Activated naive CD4-positive, alpha-beta T cell treated with anti-CD3 and anti-CD28 coated beads, Interleukin-2, amount 10 ng/mL, durations not matched to agents 7 days and 5 days (primary cell): ENCODE results near the gene ELOB.

Source experiments
- CTCF ChIA-PET: fragments of 350-600 bp; sonication (Branson Sonifier 250); formaldehyde crosslinking; loops from one replicate; lab custom pipeline; 2021; ENCODE audit warnings: antibody characterized with exemption; lab: Charles Lee
- DNase-seq: peaks from one replicate; pipeline ENCODE4 v3.0.0-alpha.2; 2020
- H3K27ac Mint-ChIP-seq: one replicate; pipeline ENCODE4 v1.8.0; 2021; ENCODE audit warnings: mild to moderate bottlenecking, moderate library complexity, mixed read lengths
- H3K27me3 Mint-ChIP-seq: one replicate; pipeline ENCODE4 v1.8.0; 2021; ENCODE audit warnings: mild to moderate bottlenecking, mixed read lengths
- H3K36me3 Mint-ChIP-seq: one replicate; pipeline ENCODE4 v1.8.0; 2021; ENCODE audit warnings: mixed read lengths
- H3K4me1 Mint-ChIP-seq: one replicate; pipeline ENCODE4 v1.8.0; 2021; ENCODE audit warnings: mixed read lengths
- H3K4me3 Mint-ChIP-seq: one replicate; pipeline ENCODE4 v1.8.0; 2021; ENCODE audit warnings: mild to moderate bottlenecking, moderate library complexity, mixed read lengths
- H3K9me3 Mint-ChIP-seq: one replicate; pipeline ENCODE4 v1.8.0; 2021; ENCODE audit warnings: mixed read lengths

The ELOB gene

DNA sequence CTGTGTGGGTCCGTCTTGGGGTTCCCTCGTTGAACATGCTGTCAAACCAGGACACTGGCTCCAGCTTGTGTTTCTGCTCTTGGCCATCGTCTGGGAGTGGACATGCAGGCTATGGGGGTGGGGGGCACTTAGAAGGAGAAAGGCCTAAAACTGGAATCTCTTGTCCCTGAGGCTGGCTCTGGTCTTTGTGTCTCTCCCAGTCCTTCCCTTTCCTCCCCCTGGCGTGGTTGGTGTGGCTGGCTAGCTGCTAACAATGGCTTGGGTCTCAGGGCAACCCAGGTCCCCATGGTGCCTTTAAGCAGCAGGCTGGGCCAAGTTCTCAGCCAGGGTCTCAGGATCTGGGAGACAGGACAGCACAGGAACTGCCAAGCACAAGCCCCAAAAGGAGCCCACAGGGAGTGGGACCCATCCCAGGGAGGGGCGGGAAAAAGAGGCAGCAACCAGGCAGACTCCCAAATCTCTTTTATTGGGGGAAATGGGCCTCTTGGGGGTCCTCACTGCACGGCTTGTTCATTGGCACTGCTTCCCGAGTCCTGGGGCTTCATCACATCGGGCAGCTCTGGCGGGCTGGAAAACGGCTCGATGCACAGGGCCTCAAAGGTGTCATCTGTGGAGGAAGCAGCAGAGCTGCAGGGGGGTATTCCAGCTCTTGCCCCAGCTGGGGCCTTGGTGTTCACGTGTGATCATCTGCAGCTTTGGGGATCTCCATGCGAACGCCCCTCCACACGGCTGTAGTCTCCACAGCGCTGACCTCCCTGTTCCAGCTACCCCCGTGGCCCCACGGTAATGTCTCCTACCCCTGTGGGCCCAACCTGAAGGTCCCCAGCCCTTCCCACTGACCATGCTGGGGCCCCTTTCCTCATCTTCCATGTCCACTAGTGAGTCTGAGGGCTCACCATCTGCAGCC is 5.3 kb downstream of the ELOB start:
- Mint-ChIP-seq H3K36me3 (peaks cover 55% of the 10 kb centered on the region), H3K4me3 (no peak overlapping the region), H3K27ac (peak overlapping the region; percentile 6), H3K4me1 (peaks cover 22% of the 10 kb centered on the region), H3K9me3 (no peaks in the 10 kb centered on the region), H3K27me3 (no peaks in the 10 kb centered on the region)
- no peak for DNase-seq
- CTCF ChIA-PET = no interaction called here

DNA sequence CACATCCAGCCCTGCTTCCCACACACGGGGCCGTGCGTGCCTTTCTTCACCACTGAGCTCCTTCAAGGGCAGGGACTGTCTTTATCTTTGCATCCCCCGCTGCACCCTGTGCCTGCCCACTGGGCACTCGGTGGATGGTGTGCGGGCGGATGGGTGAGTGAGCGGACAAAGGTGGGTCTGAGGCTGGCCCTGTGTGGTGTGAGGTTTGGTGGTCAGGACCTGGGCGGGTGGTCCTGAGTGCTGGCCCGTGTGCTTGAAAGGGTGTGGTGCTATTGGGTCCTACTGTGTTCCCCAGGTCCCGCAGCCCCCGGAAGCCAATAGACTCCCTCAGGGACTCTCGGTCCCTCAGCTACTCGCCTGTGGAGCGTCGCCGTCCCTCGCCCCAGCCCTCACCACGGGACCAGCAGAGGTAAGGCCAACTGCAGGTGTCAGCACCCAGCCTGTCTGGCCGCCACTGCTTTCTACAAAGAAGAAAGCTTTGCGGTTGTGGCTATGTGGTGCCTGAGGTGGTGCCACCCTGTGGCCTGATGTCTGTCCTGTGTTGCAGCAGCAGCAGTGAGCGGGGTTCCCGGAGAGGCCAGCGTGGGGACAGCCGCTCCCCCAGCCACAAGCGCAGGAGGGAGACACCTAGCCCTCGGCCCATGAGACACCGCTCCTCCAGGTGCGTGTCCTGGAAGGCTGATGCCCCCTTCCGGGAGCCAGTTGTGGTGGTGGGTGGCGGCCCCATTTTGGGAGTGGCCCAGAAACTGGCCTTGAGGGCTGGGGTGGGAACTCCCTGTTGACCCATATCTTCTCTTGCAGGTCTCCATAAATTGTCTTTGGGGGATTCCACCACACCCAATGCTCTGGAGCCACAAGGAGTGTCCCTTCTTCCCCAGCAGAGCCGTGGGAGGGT is 6.8 kb downstream of the ELOB start:
- no peaks in the 10 kb centered on the region for H3K9me3 Mint-ChIP-seq
- no peak overlapping the region for H3K27ac Mint-ChIP-seq
- H3K36me3 Mint-ChIP-seq = peaks cover 67% of the 10 kb centered on the region
- DNase-seq = no peak
- CTCF ChIA-PET = no interaction called here
- peaks cover 10% of the 10 kb centered on the region for H3K4me1 Mint-ChIP-seq
- no peak overlapping the region for H3K4me3 Mint-ChIP-seq
- H3K27me3 Mint-ChIP-seq = no peaks in the 10 kb centered on the region

DNA sequence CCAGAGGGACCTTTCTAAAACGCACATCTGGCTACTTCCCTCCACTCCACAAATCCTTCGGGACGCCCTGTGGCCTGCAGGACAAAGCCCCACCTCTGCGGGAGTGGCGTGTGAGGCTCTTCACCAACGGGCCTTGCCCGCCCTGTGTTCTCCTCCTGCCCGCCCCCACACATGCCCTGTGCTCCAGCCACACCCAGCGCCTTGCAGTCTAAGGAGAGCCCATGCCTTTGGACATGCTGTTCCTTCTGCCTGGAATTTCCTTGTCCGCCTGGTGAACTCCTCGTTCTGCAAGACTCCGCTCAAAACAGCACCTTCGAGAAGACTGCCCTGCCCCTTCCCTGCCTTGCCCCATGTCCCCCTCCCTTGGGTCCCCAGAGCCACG is 7.4 kb downstream of the ELOB start:
- Mint-ChIP-seq H3K4me1 (peaks cover 6% of the 10 kb centered on the region), H3K27me3 (no peaks in the 10 kb centered on the region), H3K27ac (no peak overlapping the region), H3K9me3 (no peaks in the 10 kb centered on the region), H3K4me3 (no peak overlapping the region), H3K36me3 (peaks cover 70% of the 10 kb centered on the region)
- CTCF ChIA-PET = no interaction called here
- DNase-seq = no peak

DNA sequence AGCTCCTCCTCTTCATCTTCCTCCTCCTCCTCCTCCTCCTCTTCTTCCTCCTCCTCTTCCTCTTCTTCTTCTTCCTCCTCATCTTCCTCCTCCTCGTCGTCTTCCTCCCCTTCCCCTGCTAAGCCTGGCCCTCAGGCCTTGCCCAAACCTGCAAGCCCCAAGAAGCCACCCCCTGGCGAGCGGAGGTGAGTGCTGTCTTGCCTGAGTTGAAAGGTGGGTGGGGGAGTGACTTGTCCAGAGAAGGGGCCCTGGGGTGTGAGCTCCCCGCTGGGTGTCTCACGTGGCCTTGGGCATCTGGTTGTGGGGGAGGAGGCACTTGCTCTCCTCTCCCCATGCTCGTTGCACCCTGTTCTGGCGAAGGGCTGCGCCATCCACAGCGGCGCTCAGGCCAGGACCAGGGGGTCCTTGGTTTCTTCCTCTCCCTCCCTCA is 8.0 kb downstream of the ELOB start:
- Mint-ChIP-seq H3K27me3 (no peaks in the 10 kb centered on the region), H3K9me3 (no peaks in the 10 kb centered on the region), H3K27ac (peak overlapping the region; percentile 77), H3K36me3 (peaks cover 75% of the 10 kb centered on the region), H3K4me3 (no peak overlapping the region), H3K4me1 (peaks cover 6% of the 10 kb centered on the region)
- CTCF ChIA-PET = no interaction called here
- no peak for DNase-seq

DNA sequence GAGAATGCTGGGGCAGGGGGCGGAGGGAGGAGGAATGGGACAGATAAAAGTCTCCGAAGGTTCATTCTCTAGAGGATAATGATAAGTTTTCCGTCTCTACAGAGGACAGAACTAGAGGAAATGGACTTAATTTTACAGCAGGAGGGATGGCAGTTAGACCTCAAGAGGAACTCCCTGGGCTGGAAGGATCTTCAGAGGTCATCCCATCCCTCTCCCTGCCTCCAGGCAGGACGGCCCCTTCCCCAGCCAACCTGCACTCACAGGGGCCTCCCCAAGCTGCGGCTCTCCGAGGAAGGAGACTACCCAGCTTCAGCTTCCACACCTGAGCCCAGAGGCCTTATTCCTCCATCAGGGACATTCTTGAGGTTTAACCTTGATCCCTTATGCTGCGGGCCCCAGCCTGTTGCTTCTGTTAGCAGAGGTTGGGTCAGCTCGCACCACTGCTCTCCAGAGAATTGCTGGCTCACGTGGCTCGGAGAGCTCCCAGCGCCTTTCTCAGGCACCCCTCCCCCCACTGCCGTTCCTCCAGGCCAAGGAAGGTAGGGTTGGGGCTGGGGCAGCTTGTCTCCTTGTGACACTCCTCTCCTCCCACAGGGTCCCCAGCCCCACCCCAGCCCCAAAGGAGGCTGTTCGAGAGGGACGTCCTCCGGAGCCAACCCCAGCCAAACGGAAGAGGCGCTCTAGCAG is 8.5 kb downstream of the ELOB start:
- no peak overlapping the region for H3K4me3 Mint-ChIP-seq
- peaks cover 80% of the 10 kb centered on the region for H3K36me3 Mint-ChIP-seq
- H3K4me1 Mint-ChIP-seq = peaks cover 6% of the 10 kb centered on the region
- CTCF ChIA-PET = no interaction called here
- H3K9me3 Mint-ChIP-seq = no peaks in the 10 kb centered on the region
- H3K27ac Mint-ChIP-seq = no peak overlapping the region
- no peak for DNase-seq
- H3K27me3 Mint-ChIP-seq = no peaks in the 10 kb centered on the region

DNA sequence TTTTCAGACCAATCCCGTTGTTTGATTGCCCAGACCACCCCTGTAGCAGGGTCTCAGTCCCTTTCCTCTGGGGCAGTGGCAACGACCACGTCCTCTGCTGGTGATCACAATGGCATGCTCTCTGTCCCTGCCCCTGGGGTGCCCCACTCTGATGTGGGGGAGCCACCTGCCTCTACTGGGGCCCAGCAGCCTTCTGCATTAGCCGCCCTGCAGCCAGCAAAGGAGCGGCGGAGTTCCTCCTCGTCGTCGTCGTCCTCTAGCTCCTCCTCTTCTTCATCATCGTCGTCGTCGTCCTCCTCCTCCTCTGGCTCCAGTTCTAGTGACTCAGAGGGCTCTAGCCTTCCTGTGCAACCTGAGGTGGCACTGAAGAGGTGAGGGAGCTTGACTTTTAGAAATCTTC is 9.2 kb downstream of the ELOB start:
- peak overlapping the region; percentile 56 for H3K27ac Mint-ChIP-seq
- CTCF ChIA-PET = no interaction called here
- no peak for DNase-seq
- H3K9me3 Mint-ChIP-seq = no peaks in the 10 kb centered on the region
- H3K4me3 Mint-ChIP-seq = no peak overlapping the region
- H3K36me3 Mint-ChIP-seq = peaks cover 83% of the 10 kb centered on the region
- H3K4me1 Mint-ChIP-seq = peaks cover 6% of the 10 kb centered on the region
- H3K27me3 Mint-ChIP-seq = no peaks in the 10 kb centered on the region

DNA sequence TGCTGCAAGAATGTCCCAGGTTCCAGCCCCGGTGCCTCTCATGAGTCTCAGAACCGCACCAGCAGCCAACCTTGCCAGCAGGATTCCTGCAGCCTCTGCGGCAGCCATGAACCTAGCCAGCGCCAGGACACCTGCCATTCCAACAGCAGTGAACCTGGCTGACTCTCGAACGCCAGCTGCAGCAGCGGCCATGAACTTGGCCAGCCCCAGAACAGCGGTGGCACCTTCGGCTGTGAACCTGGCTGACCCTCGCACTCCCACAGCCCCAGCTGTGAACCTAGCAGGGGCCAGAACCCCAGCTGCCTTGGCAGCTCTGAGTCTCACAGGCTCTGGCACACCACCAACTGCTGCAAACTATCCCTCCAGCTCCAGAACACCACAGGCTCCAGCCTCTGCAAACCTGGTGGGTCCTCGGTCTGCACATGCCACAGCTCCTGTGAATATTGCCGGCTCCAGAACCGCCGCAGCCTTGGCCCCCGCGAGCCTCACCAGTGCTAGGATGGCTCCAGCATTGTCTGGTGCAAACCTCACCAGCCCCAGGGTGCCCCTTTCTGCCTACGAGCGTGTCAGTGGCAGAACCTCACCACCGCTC is 9.8 kb downstream of the ELOB start:
- Mint-ChIP-seq H3K27me3 (no peaks in the 10 kb centered on the region), H3K4me3 (no peak overlapping the region), H3K4me1 (peaks cover 2% of the 10 kb centered on the region), H3K27ac (peak overlapping the region; percentile 56), H3K36me3 (peaks cover 85% of the 10 kb centered on the region), H3K9me3 (no peaks in the 10 kb centered on the region)
- CTCF ChIA-PET = no interaction called here
- DNase-seq = no peak

DNA sequence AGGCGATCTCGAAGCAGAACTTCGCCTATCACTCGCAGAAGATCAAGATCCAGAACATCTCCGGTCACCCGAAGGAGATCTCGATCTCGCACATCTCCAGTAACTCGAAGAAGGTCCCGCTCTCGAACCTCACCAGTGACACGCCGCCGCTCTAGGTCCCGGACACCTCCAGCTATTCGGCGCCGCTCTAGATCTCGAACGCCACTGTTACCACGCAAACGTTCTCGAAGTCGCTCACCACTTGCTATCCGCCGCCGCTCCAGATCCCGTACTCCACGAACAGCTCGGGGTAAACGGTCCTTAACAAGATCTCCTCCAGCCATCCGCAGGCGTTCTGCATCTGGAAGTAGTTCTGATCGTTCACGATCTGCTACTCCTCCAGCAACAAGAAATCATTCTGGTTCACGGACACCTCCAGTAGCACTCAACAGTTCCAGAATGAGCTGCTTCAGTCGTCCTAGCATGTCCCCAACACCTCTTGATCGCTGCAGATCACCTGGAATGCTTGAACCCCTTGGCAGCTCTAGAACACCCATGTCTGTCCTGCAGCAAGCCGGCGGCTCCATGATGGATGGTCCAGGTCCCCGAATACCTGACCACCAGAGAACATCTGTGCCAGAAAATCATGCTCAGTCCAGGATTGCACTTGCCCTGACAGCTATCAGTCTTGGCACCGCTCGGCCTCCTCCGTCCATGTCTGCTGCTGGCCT is 10.5 kb downstream of the ELOB start:
- H3K27ac Mint-ChIP-seq = peak overlapping the region; percentile 28
- no peak overlapping the region for H3K4me3 Mint-ChIP-seq
- CTCF ChIA-PET = no interaction called here
- no peaks in the 10 kb centered on the region for H3K4me1 Mint-ChIP-seq
- H3K36me3 Mint-ChIP-seq = peaks cover 87% of the 10 kb centered on the region
- DNase-seq = no peak
- H3K9me3 Mint-ChIP-seq = no peaks in the 10 kb centered on the region
- H3K27me3 Mint-ChIP-seq = no peaks in the 10 kb centered on the region

DNA sequence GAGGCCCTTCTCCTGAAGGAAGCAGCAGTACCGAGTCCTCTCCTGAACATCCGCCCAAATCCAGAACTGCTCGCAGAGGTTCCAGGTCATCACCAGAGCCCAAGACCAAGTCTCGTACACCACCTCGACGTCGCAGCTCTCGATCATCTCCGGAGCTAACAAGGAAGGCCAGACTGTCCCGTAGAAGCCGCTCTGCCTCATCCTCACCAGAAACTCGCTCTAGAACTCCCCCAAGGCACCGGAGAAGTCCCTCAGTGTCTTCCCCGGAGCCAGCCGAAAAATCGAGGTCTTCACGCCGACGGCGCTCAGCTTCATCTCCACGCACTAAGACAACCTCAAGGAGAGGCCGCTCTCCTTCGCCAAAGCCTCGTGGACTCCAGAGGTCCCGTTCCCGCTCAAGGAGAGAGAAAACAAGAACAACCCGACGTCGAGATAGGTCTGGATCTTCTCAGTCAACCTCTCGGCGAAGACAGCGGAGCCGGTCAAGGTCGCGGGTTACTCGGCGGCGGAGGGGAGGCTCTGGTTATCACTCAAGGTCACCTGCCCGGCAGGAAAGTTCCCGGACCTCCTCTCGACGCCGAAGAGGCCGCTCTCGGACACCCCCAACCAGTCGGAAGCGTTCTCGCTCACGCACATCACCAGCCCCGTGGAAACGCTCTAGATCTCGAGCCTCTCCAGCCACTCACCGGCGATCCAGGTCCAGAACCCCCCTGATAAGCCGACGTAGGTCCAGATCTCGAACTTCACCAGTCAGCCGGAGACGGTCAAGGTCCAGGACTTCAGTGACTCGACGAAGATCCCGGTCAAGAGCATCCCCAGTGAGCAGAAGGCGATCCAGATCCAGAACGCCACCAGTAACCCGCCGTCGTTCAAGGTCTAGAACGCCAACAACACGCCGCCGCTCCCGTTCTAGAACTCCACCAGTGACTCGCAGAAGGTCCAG is 11.3 kb downstream of the ELOB start:
- peaks cover 93% of the 10 kb centered on the region for H3K36me3 Mint-ChIP-seq
- H3K27ac Mint-ChIP-seq = no peak overlapping the region
- no peak for DNase-seq
- CTCF ChIA-PET = interaction anchor here (0.6 to 0.7 kb wide), 2 partner anchors 8 to 1881 kb away, joined by 3 read pairs; no protein-coding TSS in a partner anchor
- no peaks in the 10 kb centered on the region for H3K27me3 Mint-ChIP-seq
- no peak overlapping the region for H3K4me3 Mint-ChIP-seq
- no peaks in the 10 kb centered on the region for H3K4me1 Mint-ChIP-seq
- H3K9me3 Mint-ChIP-seq = no peaks in the 10 kb centered on the region

DNA sequence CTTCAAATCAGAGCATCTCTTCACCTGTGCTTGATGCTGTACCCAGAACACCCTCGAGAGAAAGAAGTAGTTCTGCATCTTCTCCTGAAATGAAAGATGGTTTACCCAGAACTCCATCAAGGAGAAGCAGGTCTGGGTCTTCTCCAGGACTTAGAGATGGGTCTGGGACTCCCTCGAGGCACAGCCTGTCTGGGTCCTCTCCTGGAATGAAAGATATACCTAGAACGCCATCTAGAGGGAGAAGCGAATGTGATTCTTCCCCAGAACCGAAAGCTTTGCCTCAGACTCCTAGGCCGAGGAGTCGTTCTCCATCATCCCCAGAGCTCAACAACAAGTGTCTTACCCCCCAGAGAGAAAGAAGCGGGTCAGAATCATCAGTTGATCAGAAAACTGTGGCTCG is 12.4 kb downstream of the ELOB start:
- no peaks in the 10 kb centered on the region for H3K27me3 Mint-ChIP-seq
- no peaks in the 10 kb centered on the region for H3K9me3 Mint-ChIP-seq
- H3K4me3 Mint-ChIP-seq = no peak overlapping the region
- H3K36me3 Mint-ChIP-seq = peaks cover 97% of the 10 kb centered on the region
- DNase-seq = no peak
- H3K27ac Mint-ChIP-seq = no peak overlapping the region
- CTCF ChIA-PET = interaction anchor here (0.6 to 2.8 kb wide), 2 partner anchors 11 to 1880 kb away, joined by 3 to 8 read pairs; no protein-coding TSS in a partner anchor
- peaks cover 2% of the 10 kb centered on the region for H3K4me1 Mint-ChIP-seq

DNA sequence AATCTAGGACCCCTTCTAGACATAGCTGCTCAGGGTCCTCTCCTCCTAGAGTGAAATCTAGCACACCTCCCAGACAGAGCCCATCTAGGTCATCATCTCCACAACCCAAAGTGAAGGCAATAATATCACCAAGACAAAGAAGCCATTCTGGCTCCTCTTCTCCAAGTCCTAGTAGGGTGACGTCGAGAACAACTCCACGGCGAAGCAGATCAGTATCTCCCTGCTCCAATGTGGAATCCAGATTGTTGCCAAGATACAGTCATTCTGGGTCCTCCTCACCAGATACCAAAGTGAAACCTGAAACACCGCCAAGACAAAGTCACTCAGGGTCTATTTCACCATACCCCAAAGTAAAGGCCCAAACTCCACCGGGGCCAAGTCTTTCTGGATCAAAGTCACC is 13.9 kb downstream of the ELOB start:
- Mint-ChIP-seq H3K36me3 (peaks cover 96% of the 10 kb centered on the region), H3K4me1 (peaks cover 8% of the 10 kb centered on the region), H3K27ac (no peak overlapping the region), H3K9me3 (no peaks in the 10 kb centered on the region), H3K4me3 (no peak overlapping the region), H3K27me3 (no peaks in the 10 kb centered on the region)
- DNase-seq = no peak
- CTCF ChIA-PET = interaction anchor here (2.8 kb wide), 1 partner anchor 10 kb away, joined by 8 read pairs; no protein-coding TSS in a partner anchor

DNA sequence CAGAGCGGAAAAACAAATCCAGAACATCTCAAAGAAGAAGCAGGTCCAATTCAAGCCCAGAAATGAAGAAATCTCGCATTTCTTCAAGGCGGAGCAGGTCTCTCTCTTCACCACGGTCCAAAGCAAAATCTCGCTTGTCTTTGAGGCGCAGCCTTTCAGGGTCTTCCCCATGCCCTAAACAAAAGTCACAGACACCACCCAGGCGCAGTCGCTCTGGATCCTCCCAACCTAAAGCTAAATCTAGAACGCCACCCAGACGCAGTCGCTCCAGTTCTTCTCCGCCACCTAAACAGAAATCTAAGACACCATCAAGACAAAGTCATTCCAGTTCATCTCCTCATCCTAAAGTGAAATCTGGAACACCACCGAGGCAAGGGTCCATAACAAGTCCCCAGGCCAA is 14.4 kb downstream of the ELOB start:
- Mint-ChIP-seq H3K27me3 (no peaks in the 10 kb centered on the region), H3K36me3 (peaks cover 96% of the 10 kb centered on the region), H3K4me3 (no peak overlapping the region), H3K4me1 (peaks cover 8% of the 10 kb centered on the region), H3K27ac (no peak overlapping the region), H3K9me3 (no peaks in the 10 kb centered on the region)
- DNase-seq = no peak
- CTCF ChIA-PET = interaction anchor here (2.8 kb wide), 1 partner anchor 9 kb away, joined by 8 read pairs; no protein-coding TSS in a partner anchor
